ENCODE results near the gene SKIC8.

SKIC8 gene

GRCh38 chr15:78315686-78316282 lies 16.4 kb upstream of the SKIC8 start:
- TF ChIP-seq, protein P1, sequence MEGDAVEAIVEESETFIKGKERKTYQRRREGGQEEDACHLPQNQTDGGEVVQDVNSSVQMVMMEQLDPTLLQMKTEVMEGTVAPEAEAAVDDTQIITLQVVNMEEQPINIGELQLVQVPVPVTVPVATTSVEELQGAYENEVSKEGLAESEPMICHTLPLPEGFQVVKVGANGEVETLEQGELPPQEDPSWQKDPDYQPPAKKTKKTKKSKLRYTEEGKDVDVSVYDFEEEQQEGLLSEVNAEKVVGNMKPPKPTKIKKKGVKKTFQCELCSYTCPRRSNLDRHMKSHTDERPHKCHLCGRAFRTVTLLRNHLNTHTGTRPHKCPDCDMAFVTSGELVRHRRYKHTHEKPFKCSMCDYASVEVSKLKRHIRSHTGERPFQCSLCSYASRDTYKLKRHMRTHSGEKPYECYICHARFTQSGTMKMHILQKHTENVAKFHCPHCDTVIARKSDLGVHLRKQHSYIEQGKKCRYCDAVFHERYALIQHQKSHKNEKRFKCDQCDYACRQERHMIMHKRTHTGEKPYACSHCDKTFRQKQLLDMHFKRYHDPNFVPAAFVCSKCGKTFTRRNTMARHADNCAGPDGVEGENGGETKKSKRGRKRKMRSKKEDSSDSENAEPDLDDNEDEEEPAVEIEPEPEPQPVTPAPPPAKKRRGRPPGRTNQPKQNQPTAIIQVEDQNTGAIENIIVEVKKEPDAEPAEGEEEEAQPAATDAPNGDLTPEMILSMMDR (IDR thresholded peaks at IDR 0.05; ENCODE audit: borderline replicate concordance, insufficient read depth, low read depth, low read length), result peak; percentile 31; the same call in 1 of the 2 replicates
- no peak overlapping the region for H3K4me3 ChIP-seq (ENCODE audit: low read depth, low read length)

DNA sequence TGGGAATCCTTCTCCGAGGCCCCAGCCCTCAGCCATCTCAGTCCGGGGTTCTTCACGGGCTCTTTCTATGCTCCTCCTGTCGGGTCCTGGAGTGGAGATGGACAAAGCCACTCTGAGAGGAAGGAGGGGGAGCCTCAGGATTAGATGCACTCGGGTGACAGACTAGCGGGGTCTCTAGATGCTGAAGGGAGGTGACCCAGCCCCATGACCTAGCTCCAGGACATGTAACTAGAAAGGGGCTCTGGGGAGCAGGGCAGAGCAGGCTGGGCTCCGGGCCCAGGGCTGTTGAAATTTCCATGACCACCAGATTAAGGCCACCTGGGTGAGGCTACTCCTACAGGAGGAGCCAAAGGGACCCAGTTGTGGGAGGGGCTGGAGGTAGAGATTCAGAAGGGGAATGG lies 14.8 kb upstream of the SKIC8 start:
- no peak overlapping the region for H3K4me3 ChIP-seq (ENCODE audit: low read depth, low read length)
- TF ChIP-seq, protein P1 (IDR thresholded peaks at IDR 0.05; ENCODE audit: borderline replicate concordance, insufficient read depth, low read depth, low read length), result no peak

DNA sequence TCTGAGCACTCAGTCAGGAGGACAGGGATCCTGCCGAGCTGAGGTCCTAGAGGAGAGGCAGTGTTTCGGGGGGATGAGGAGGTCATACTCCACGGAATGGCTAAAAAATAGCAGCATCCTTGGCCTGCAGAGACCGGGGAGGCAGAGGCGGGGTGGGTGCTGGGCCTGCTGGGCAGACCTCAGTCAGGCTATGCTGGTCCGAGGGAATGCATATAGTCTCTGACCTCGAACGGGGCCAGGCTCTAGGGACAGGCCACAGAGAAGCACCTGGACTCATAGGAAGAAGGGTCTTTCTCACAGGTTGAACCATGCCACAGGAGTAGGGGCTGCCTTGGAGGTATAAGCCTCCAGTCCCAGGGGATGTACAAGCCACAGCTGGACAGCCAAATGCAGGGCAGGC lies 14.0 kb upstream of the SKIC8 start:
- TF ChIP-seq, protein P1 (IDR thresholded peaks at IDR 0.05; ENCODE audit: borderline replicate concordance, insufficient read depth, low read depth, low read length), result no peak
- no peak overlapping the region for H3K4me3 ChIP-seq (ENCODE audit: low read depth, low read length)

GRCh38 chr15:78312957-78313356 lies 13.5 kb upstream of the SKIC8 start:
- TF ChIP-seq, protein P1 (IDR thresholded peaks at IDR 0.05; ENCODE audit: borderline replicate concordance, insufficient read depth, low read depth, low read length), result no peak

GRCh38 chr15:78312536-78312935 lies 13.1 kb upstream of the SKIC8 start:
- H3K4me3 ChIP-seq (ENCODE audit: low read depth, low read length), result no peak overlapping the region
- TF ChIP-seq, protein P1 (IDR thresholded peaks at IDR 0.05; ENCODE audit: borderline replicate concordance, insufficient read depth, low read depth, low read length), result no peak

More at GRCh38 chr15:78312957-78313356, 13.5 kb upstream of the SKIC8 start:
- no peak overlapping the region for H3K4me3 ChIP-seq (ENCODE audit: low read depth, low read length)

- TF ChIP-seq, protein P1 (IDR thresholded peaks at IDR 0.05; ENCODE audit: borderline replicate concordance, insufficient read depth, low read depth, low read length), result no peak
- no peak overlapping the region for H3K4me3 ChIP-seq (ENCODE audit: low read depth, low read length)
Observed at GRCh38 chr15:78311292-78311691, 11.9 kb upstream of the SKIC8 start.

DNA sequence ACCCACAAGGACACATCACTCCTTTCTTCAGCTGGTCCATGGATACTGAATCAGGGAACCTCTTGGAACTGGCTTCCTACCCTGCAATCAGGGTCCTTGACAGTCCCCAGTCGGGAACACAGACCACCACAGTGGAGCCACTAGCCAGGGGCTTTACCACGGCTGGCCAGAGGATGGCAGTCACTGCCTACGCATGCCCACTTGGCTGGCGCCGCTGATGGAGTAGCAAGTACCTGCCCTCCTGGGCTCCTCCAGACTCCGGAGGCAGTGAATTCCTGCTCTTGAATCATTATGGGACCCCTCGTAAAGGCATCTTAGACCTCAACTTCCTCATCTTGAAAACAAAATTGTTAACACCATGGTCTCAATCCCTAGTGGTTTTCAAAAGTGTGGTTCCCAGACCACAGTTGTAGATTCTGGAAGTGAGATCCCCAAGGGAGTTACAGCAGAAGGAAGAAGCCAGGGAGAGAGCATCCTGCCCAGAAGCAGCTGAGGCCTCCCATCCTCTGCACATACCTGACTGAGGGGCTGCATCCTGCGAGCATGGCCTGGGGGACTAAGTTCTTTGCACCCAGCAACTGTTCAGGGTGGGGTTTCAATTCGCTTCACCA lies 9.1 kb upstream of the SKIC8 start:
- no peak overlapping the region for H3K4me3 ChIP-seq (ENCODE audit: low read depth, low read length)
- TF ChIP-seq, protein P1 (IDR thresholded peaks at IDR 0.05; ENCODE audit: borderline replicate concordance, insufficient read depth, low read depth, low read length), result peak; percentile 90
